Chondrocyte (in vitro differentiated cells): Measurements from ENCODE around the gene ZNF630. TPM values are rescaled to one million over a fixed set of nuclear protein-coding genes. Genes with fewer than 3 reads are reported as not detected.
A peak's percentile ranks its signal among the peaks of the same experiment; 100 is the strongest.
"Not testable (repeated sequence)": the region's sequence is repeated elsewhere in the genome, so short reads cannot be mapped to it uniquely, and the experiment has no call there.

ENCODE experiments used
- DNase-seq: peaks from one replicate; pipeline ENCODE4 v3.0.0; 2021; ENCODE audit warnings: mixed read lengths, low spot score
- H3K27ac Mint-ChIP-seq: one replicate; pipeline ENCODE4 v1.8.0; 2021; ENCODE audit warnings: mild to moderate bottlenecking, moderate library complexity, mixed read lengths; ENCODE audit not compliant: unreplicated experiment
- H3K27me3 Mint-ChIP-seq: 2 replicates; pipeline ENCODE4 v1.8.0; 2021; ENCODE audit warnings: low read depth, mixed read lengths
- H3K36me3 Mint-ChIP-seq: 2 replicates; pipeline ENCODE4 v1.8.0; 2021; ENCODE audit warnings: low read depth, mixed read lengths
- H3K4me1 Mint-ChIP-seq: 2 replicates; pipeline ENCODE4 v1.8.0; 2021; ENCODE audit warnings: low read depth, mild to moderate bottlenecking, mixed read lengths
- H3K4me3 Mint-ChIP-seq: one replicate; pipeline ENCODE4 v1.8.0; 2021; ENCODE audit warnings: mild to moderate bottlenecking, moderate library complexity, mixed read lengths; ENCODE audit not compliant: unreplicated experiment
- H3K9me3 Mint-ChIP-seq: 2 replicates; pipeline ENCODE4 v1.8.0; 2021; ENCODE audit warnings: low read depth, mixed read lengths
- total RNA-seq: library from RNA; stranded (reverse); gene quantifications from 3 replicates; pipeline ENCODE4 v1.2.1, GENCODE V29; 2021
- TF ChIP-seq, protein P1 (sequence below): fragments of 200-600 bp; sonication (generic); IDR thresholded peaks from 2 replicates; pipeline ENCODE4 v1.5.0; 2021; ENCODE audit warnings: antibody characterized with exemption, mild to moderate bottlenecking, moderate library complexity

ZNF630 gene
- total RNA-seq, 1 donor from 2014 or later = 2.7 TPM

- peaks cover 5% of the 10 kb centered on the region for H3K4me1 Mint-ChIP-seq
- no peak for DNase-seq
- peaks cover 16% of the 10 kb centered on the region for H3K9me3 Mint-ChIP-seq
- H3K27ac Mint-ChIP-seq = peak overlapping the region; percentile 98
- peak overlapping the region; percentile 84 for H3K4me3 Mint-ChIP-seq
- H3K36me3 Mint-ChIP-seq = no peaks in the 10 kb centered on the region
- H3K27me3 Mint-ChIP-seq = no peaks in the 10 kb centered on the region
- TF ChIP-seq, protein P1, sequence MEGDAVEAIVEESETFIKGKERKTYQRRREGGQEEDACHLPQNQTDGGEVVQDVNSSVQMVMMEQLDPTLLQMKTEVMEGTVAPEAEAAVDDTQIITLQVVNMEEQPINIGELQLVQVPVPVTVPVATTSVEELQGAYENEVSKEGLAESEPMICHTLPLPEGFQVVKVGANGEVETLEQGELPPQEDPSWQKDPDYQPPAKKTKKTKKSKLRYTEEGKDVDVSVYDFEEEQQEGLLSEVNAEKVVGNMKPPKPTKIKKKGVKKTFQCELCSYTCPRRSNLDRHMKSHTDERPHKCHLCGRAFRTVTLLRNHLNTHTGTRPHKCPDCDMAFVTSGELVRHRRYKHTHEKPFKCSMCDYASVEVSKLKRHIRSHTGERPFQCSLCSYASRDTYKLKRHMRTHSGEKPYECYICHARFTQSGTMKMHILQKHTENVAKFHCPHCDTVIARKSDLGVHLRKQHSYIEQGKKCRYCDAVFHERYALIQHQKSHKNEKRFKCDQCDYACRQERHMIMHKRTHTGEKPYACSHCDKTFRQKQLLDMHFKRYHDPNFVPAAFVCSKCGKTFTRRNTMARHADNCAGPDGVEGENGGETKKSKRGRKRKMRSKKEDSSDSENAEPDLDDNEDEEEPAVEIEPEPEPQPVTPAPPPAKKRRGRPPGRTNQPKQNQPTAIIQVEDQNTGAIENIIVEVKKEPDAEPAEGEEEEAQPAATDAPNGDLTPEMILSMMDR = no peak
Measured at GRCh38 chrX:48021026-48021900, 50.2 kb downstream of the ZNF630 start.

DNA sequence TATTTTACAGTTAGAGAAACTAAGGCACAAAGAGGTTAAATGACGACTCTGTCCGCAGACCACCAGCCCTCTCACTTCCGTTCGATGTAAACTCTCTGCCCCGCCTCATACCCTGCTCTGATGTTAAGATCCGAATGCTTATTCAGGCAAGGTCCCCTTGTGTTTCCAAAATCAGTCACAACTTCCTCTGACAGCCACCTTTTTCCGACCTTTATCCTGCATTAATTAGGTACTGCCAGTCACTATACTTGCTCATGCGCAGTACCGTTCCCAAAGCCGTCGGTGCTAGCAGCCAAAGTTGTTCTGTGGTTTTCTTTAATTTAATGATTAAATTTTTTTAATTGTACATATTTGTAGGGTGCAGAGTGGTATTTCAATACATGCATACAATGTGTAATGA, 51.0 kb downstream of the ZNF630 start:
- H3K4me3 Mint-ChIP-seq, H3K27me3 Mint-ChIP-seq, H3K36me3 Mint-ChIP-seq, H3K4me1 Mint-ChIP-seq, H3K27ac Mint-ChIP-seq, DNase-seq: not testable (repeated sequence)
- H3K9me3 Mint-ChIP-seq = peaks cover 16% of the 10 kb centered on the region

DNA sequence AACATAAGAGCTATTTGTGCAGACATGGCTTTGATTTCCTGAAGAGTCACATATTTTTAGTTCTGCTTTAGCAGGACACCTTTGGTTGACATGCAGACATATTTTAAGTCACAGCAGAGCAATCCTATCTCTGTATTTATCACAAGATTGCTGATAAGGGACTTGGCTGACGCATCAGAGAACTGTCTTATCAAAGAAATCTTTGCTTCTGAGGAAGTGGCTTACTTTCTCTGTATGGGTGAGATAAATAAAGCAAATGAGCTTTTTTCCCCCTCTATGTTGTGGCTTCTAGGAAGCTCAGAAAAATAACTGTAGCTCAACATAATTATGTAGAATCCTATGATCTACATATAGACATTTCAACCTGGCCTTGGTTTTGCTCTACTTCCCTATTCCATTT, 51.5 kb downstream of the ZNF630 start:
- H3K4me1 Mint-ChIP-seq, H3K27me3 Mint-ChIP-seq: not testable (repeated sequence)

DNA sequence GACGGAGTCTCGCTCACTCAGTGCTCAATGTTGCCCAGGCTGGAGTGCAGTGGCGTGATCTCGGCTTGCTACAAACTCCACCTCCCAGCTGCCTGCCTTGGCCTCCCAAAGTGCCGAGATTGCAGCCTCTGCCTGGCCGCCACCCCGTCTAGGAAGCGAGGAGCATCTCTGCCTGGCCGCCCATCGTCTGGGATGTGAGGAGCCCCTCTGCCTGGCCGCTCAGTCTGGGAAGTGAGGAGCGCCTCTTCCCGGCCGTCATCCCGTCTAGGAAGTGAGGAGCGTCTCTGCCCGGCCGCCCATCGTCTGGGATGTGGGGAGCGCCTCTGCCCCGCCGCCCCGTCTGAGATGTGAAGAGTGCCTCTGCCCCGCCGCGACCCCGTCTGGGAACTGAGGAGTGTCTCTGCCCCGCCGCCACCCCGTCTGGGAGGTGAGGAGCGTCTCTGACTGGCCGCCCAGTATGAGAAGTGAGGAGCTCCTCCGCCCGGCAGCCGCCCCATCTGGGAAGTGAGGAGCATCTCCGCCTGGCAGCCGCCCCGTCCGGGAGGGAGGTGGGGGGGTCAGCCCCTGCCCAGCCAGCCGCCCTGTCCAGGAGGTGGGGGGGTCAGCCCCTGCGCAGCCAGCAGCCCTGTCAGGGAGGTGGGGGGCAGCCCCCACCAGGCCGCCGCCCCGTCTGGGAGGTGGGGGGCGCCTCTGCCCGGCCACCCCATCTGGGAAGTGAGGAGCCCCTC, 54.7 kb downstream of the ZNF630 start:
- H3K27me3 Mint-ChIP-seq, DNase-seq, H3K4me3 Mint-ChIP-seq, H3K4me1 Mint-ChIP-seq, H3K36me3 Mint-ChIP-seq, H3K9me3 Mint-ChIP-seq, H3K27ac Mint-ChIP-seq: not testable (repeated sequence)

More for the DNA sequence above, 51.5 kb downstream of the ZNF630 start:
- not testable (repeated sequence) for H3K36me3 Mint-ChIP-seq, H3K27ac Mint-ChIP-seq, DNase-seq, H3K4me3 Mint-ChIP-seq
- peaks cover 16% of the 10 kb centered on the region for H3K9me3 Mint-ChIP-seq

DNA sequence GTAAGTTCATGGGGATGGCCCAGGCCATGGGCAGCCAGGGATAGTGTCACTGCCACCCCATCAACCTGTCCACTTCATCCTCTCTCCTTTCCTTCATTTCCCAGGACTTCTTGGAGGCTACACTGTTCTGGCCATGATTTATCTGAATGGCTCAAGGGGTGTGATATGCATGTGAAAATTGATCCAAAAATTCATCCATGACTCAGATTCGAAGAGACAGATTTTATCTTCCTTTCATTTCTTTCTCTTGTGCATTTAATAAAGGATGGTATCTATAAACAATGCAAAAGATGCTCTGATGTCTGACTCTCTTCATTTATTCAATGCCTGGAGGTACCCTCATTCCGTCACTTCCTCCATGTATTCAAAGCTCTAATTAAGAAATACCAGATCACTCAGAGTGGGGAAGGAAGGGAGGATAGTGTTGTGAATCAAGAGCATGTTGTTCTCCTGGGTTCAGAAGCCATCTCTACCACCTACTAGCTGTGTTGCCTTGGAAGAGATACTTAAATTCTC, 61.9 kb downstream of the ZNF630 start:
- H3K36me3 Mint-ChIP-seq = not testable (repeated sequence)

More for the DNA sequence above, 61.9 kb downstream of the ZNF630 start:
- H3K4me1 Mint-ChIP-seq, H3K9me3 Mint-ChIP-seq, H3K27me3 Mint-ChIP-seq, H3K27ac Mint-ChIP-seq, DNase-seq, H3K4me3 Mint-ChIP-seq: not testable (repeated sequence)

Other genes with a start within 250 kb of the ZNF630 start
- gene ZNF81, start 234.7 kb downstream of the ZNF630 start, total RNA-seq = 8.5 to 15.8 TPM (median 8.6 TPM) in 3 replicates
- gene ZNF182, start 67.7 kb downstream of the ZNF630 start, total RNA-seq = 3.4 to 4.3 TPM (median 4.2 TPM) in 3 replicates
- gene SPACA5, start 64.7 kb downstream of the ZNF630 start, total RNA-seq = not detected in 3 replicates
- gene SPACA5B, start 59.0 kb upstream of the ZNF630 start, total RNA-seq = not detected in 3 replicates
- not detected in 3 replicates for gene SSX5, start 125.2 kb upstream of the ZNF630 start, total RNA-seq
- not detected in 3 replicates for gene SSX1, start 183.8 kb upstream of the ZNF630 start, total RNA-seq